Measurements from ENCODE around the gene LRP1. TPM values are rescaled to one million over a fixed set of nuclear protein-coding genes. Genes with fewer than 3 reads are reported as not detected.

LRP1 gene
- total RNA-seq, 1 experiment from 2014 or later, result 14.7 TPM

DNA sequence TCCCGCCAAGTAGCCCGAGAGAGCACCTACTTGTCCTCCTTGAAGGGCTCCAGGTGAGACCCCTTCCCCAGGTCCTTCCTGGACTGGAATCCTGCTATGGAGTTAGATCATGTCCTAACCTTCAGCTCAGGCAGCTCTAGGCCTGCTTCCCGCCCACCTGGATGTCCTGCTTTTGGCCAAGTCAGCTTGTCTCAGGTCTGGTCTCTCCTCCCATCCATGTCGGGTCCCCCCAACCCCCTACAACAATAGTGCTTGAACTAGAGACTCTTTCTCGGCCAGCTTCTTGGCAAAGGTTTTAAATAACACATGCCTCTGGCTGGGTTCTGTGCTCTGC is 35.8 kb upstream of the LRP1 start:
- DNase-seq, result no peak
- Histone ChIP-seq H4K20me1 (ENCODE audit: low read length) (no peaks in the 10 kb centered on the region), H3K4me2 (ENCODE audit: low read length) (no peak overlapping the region), H3K9me2 (replicated peaks; ENCODE audit: low read length) (no peaks in the 10 kb centered on the region), H3K4me3 (ENCODE audit: low read length) (no peak overlapping the region), H3K4me1 (ENCODE audit: insufficient read depth, low read length) (peaks cover 8% of the 10 kb centered on the region), H3K27ac (ENCODE audit: low read length) (no peak overlapping the region), H3K36me3 (ENCODE audit: low read depth, low read length) (no peaks in the 10 kb centered on the region), H3K9ac (ENCODE audit: low read length) (no peak overlapping the region), H2AFZ (ENCODE audit: low read length) (no peak overlapping the region), H3K79me2 (ENCODE audit: low read length) (peaks cover 19% of the 10 kb centered on the region), H3K9me3 (ENCODE audit: low read length) (no peaks in the 10 kb centered on the region), H3K27me3 (ENCODE audit: low read length) (no peaks in the 10 kb centered on the region), H3F3A (ENCODE audit: low read length, unreplicated experiment) (peaks cover 6% of the 10 kb centered on the region)
- ChIA-PET POLR2A (ENCODE audit: unreplicated experiment) (no interaction called here), CTCF (interaction anchor here (0.6 kb wide), 1 partner anchor 14 kb away, joined by 3 read pairs; the partner anchor contains the start of gene NEMP1)
- no TSS peak for BruUV-seq (replicated peaks)
- TF ChIP-seq EZH2phosphoT487 (IDR thresholded peaks at IDR 0.05; ENCODE audit: borderline replicate concordance, low read length), result no peak
- no peak for ATAC-seq
- intact Hi-C loops (cut with micrococcal nuclease), result no loop called here

DNA sequence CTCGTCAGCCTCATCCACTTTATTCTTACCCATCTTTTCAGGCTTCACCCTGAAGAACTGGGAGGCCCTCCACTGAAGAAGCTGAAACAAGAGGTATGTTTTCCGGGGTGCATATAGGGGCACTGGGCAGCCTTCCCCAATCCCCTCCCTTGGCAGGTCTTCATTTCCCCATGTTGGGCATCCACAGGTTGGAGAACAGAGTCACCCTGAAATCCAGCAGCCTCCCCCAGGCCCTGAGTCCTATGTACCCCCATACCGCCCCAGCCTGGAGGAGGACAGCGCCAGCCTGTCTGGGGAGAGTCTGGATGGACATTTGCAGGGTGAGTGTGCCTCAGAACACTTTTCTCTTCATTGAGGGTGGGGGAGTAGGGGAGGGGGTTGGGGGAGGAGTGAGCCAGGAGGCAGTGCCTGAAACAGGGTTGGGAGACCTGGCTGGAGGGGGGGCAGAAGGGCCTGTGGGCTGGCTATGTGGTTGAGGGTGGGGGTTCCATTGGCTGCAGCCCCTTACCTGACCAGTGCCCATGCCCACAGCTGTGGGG is 35.3 kb upstream of the LRP1 start:
- POLR2A ChIA-PET (ENCODE audit: unreplicated experiment), result no interaction called here
- no peak overlapping the region for H3K4me2 ChIP-seq (ENCODE audit: low read length)
- no peaks in the 10 kb centered on the region for H3K9me2 ChIP-seq (replicated peaks; ENCODE audit: low read length)
- H3K27ac ChIP-seq (ENCODE audit: low read length), result no peak overlapping the region
- no peaks in the 10 kb centered on the region for H4K20me1 ChIP-seq (ENCODE audit: low read length)
- no peaks in the 10 kb centered on the region for H3K9me3 ChIP-seq (ENCODE audit: low read length)
- BruUV-seq (replicated peaks), result no TSS peak
- no peak overlapping the region for H3K4me3 ChIP-seq (ENCODE audit: low read length)
- intact Hi-C loops (cut with micrococcal nuclease), result no loop called here
- no peak overlapping the region for H2AFZ ChIP-seq (ENCODE audit: low read length)
- DNase-seq (no peak), ATAC-seq (no peak)
- CTCF ChIA-PET, result no interaction called here
- no peaks in the 10 kb centered on the region for H3K27me3 ChIP-seq (ENCODE audit: low read length)
- peaks cover 5% of the 10 kb centered on the region for H3K4me1 ChIP-seq (ENCODE audit: insufficient read depth, low read length)
- H3F3A ChIP-seq (ENCODE audit: low read length, unreplicated experiment), result peaks cover 5% of the 10 kb centered on the region
- peaks cover 19% of the 10 kb centered on the region for H3K79me2 ChIP-seq (ENCODE audit: low read length)
- TF ChIP-seq EZH2 (IDR thresholded peaks at IDR 0.05; ENCODE audit: low read length, unreplicated experiment) (no peak), EZH2phosphoT487 (IDR thresholded peaks at IDR 0.05; ENCODE audit: borderline replicate concordance, low read length) (no peak)
- TF ChIP-seq, protein P1, sequence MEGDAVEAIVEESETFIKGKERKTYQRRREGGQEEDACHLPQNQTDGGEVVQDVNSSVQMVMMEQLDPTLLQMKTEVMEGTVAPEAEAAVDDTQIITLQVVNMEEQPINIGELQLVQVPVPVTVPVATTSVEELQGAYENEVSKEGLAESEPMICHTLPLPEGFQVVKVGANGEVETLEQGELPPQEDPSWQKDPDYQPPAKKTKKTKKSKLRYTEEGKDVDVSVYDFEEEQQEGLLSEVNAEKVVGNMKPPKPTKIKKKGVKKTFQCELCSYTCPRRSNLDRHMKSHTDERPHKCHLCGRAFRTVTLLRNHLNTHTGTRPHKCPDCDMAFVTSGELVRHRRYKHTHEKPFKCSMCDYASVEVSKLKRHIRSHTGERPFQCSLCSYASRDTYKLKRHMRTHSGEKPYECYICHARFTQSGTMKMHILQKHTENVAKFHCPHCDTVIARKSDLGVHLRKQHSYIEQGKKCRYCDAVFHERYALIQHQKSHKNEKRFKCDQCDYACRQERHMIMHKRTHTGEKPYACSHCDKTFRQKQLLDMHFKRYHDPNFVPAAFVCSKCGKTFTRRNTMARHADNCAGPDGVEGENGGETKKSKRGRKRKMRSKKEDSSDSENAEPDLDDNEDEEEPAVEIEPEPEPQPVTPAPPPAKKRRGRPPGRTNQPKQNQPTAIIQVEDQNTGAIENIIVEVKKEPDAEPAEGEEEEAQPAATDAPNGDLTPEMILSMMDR (conservative IDR thresholded peaks at IDR 0.05; ENCODE audit: low read depth, low read length), result no peak
- no peak overlapping the region for H3K9ac ChIP-seq (ENCODE audit: low read length)
- H3K36me3 ChIP-seq (ENCODE audit: low read depth, low read length), result no peaks in the 10 kb centered on the region

DNA sequence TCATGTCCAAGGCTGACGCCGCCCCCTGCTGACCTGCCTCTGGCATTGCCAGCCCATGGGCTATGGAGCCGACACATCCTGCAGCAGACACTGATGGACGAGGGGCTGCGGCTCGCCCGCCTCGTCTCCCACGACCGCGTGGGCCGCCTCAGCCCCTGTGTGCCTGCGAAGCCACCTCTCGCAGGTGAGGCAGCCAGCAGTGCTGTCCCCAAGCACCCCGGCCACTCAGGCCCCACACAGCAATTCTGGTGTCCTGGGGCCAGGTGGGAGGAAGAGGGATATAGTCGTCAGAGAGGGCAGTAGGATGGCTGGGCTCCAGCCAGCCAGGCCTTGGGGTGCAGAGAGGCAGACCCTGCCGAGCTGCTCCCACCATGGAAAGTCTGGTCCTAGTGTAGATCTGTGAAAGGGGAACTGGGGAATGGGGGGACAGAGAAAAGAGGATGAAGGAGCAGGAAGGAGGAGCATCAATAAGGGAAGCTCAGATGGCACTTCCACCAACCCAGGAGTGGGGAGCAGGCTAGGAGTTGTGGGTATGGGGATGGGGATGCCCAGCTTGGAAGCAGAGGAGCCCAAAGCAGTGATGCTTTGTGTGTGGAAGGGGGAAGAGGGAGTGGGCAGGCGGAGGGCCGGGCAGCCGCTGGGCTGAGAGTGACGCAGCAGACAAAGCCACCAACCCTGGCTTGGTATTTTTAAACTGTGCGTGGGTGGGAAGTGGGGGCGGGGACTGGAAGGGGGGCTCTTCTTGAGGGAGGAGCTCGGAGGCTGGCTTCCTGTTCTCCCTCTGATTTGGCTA is 34.7 kb upstream of the LRP1 start:
- H3K27me3 ChIP-seq (ENCODE audit: low read length), result no peaks in the 10 kb centered on the region
- H3K4me3 ChIP-seq (ENCODE audit: low read length), result no peak overlapping the region
- H3K9me3 ChIP-seq (ENCODE audit: low read length), result no peaks in the 10 kb centered on the region
- no peak overlapping the region for H2AFZ ChIP-seq (ENCODE audit: low read length)
- intact Hi-C loops (cut with micrococcal nuclease), result no loop called here
- peak; percentile 33 for DNase-seq
- no peak overlapping the region for H3K9ac ChIP-seq (ENCODE audit: low read length)
- H3K9me2 ChIP-seq (replicated peaks; ENCODE audit: low read length), result no peaks in the 10 kb centered on the region
- no peaks in the 10 kb centered on the region for H3K36me3 ChIP-seq (ENCODE audit: low read depth, low read length)
- POLR2A ChIA-PET (ENCODE audit: unreplicated experiment), result no interaction called here
- H3K79me2 ChIP-seq (ENCODE audit: low read length), result peaks cover 19% of the 10 kb centered on the region
- TF ChIP-seq EZH2phosphoT487 (IDR thresholded peaks at IDR 0.05; ENCODE audit: borderline replicate concordance, low read length), result no peak
- TF ChIP-seq, protein P1 (conservative IDR thresholded peaks at IDR 0.05; ENCODE audit: low read depth, low read length), result peak; percentile 68
- CTCF ChIA-PET, result no interaction called here
- H3K27ac ChIP-seq (ENCODE audit: low read length), result no peak overlapping the region
- H4K20me1 ChIP-seq (ENCODE audit: low read length), result no peaks in the 10 kb centered on the region
- ATAC-seq, result no peak
- H3K4me1 ChIP-seq (ENCODE audit: insufficient read depth, low read length), result peaks cover under 1% of the 10 kb centered on the region; the same call in 1 of the 2 replicates
- H3K4me2 ChIP-seq (ENCODE audit: low read length), result no peak overlapping the region
- BruUV-seq (replicated peaks), result no TSS peak
- no peaks in the 10 kb centered on the region for H3F3A ChIP-seq (ENCODE audit: low read length, unreplicated experiment)
